GM21576 (cell line): ENCODE results near the gene MOK.
"Not testable (repeated sequence)": the region's sequence is repeated elsewhere in the genome, so short reads cannot be mapped to it uniquely, and the experiment has no call there.

Experiments used
- ATAC-seq: cut with Tn5 transposase; IDR thresholded peaks from one replicate; pipeline ENCODE4 v1.9.1; 2021; ENCODE audit warnings: mild to moderate bottlenecking, moderate library complexity; ENCODE audit not compliant: unreplicated experiment

The MOK gene

GRCh38 chr14:102323102-102323501 is 18.1 kb upstream of the MOK start:
- no peak for ATAC-seq

GRCh38 chr14:102321456-102322422 is 16.8 kb upstream of the MOK start:
- no peak for ATAC-seq

GRCh38 chr14:102320671-102321455 is 15.9 kb upstream of the MOK start:
- no peak for ATAC-seq

GRCh38 chr14:102320033-102320660 is 15.2 kb upstream of the MOK start:
- ATAC-seq, result no peak

GRCh38 chr14:102319351-102320032 is 14.5 kb upstream of the MOK start, which contains the start of gene ZNF839:
TSS of gene ZNF839 (plus strand) at chr14:102319746. CDS start at chr14:102319766, 20 bp downstream.
- peak; percentile 47 for ATAC-seq

GRCh38 chr14:102318781-102319276 is 13.9 kb upstream of the MOK start:
- no peak for ATAC-seq

- ATAC-seq, result no peak
Observed at GRCh38 chr14:102317564-102318248, 12.7 kb upstream of the MOK start.

- peak; percentile 51 for ATAC-seq
Observed at GRCh38 chr14:102316743-102317563, 12.0 kb upstream of the MOK start.

- ATAC-seq, result no peak
Observed at GRCh38 chr14:102316338-102316742, 11.4 kb upstream of the MOK start.

- ATAC-seq, result no peak
Observed at GRCh38 chr14:102315121-102315520, 10.2 kb upstream of the MOK start.

- ATAC-seq, result peak; percentile 41
Observed at GRCh38 chr14:102314242-102315011, 9.5 kb upstream of the MOK start.

- ATAC-seq, result no peak
Observed at GRCh38 chr14:102303664-102304063, 1.3 kb downstream of the MOK start.

- not testable (repeated sequence) for ATAC-seq
Observed at GRCh38 chr14:102298303-102299070, 6.5 kb downstream of the MOK start.

- no peak for ATAC-seq
Observed at GRCh38 chr14:102297436-102298170, 7.4 kb downstream of the MOK start.

- ATAC-seq, result no peak
Observed at GRCh38 chr14:102295270-102295669, 9.7 kb downstream of the MOK start.

- no peak for ATAC-seq
Observed at GRCh38 chr14:102293781-102294180, 11.2 kb downstream of the MOK start.

GRCh38 chr14:102292441-102292840 is 12.5 kb downstream of the MOK start:
- no peak for ATAC-seq
